PC-3 (cell line): ENCODE results near the gene GAMT. TPM values are rescaled to one million over a fixed set of nuclear protein-coding genes. Genes with fewer than 3 reads are reported as not detected.

Experiments used
- ATAC-seq: fragments of 200-7000 bp; cut with Tn5 transposase; 2 replicates; pipeline ENCODE4 v1.9.1; 2020; ENCODE audit warnings: mild to moderate bottlenecking, moderate library complexity
- BruUV-seq: library from RNA; stranded (reverse); fragments of 400-500 nt; replicated peaks from 2 replicates; lab custom pipeline; 2021; lab: Mats Ljungman, UMichigan
- CTCF ChIA-PET: fragments of 300-600 bp; sonication (Branson Sonifier 250); formaldehyde crosslinking; loops from one replicate; lab custom pipeline; 2022; ENCODE audit warnings: antibody characterized with exemption; lab: Charles Lee
- POLR2A ChIA-PET: fragments of 300-600 bp; sonication (Branson Sonifier 250); formaldehyde crosslinking; loops from one replicate; lab custom pipeline; 2022; ENCODE audit warnings: antibody characterized with exemption; ENCODE audit not compliant: unreplicated experiment; lab: Charles Lee
- DNase-seq: peaks from one replicate; pipeline ENCODE4 v3.0.0-alpha.2; 2015
- H2AFZ ChIP-seq: fragments of 300-600 bp; sonication (generic); 2 replicates; pipeline ENCODE4 v1.6.0; 2016; ENCODE audit warnings: antibody characterized with exemption, low read length
- H3F3A ChIP-seq: fragments of 300-600 bp; sonication (generic); one replicate; pipeline ENCODE4 v1.6.0; 2017; ENCODE audit warnings: antibody characterized with exemption, low read length, control low read depth, mild to moderate bottlenecking; ENCODE audit not compliant: unreplicated experiment
- H3K27ac ChIP-seq: fragments of 300-600 bp; sonication (generic); 2 replicates; pipeline ENCODE4 v1.5.1; 2016; ENCODE audit warnings: mild to moderate bottlenecking, low read length
- H3K27me3 ChIP-seq: fragments of 300-600 bp; sonication (generic); 2 replicates; pipeline ENCODE4 v1.6.1; 2016; ENCODE audit warnings: low read length, mixed read lengths
- H3K36me3 ChIP-seq: fragments of 300-600 bp; sonication (generic); 2 replicates; pipeline ENCODE4 v1.6.1; 2016; ENCODE audit warnings: low read depth, mixed run types, low read length, mixed read lengths
- H3K4me1 ChIP-seq: fragments of 300-600 bp; sonication (generic); 2 replicates; pipeline ENCODE4 v1.5.1; 2016; ENCODE audit warnings: low read length; ENCODE audit not compliant: insufficient read depth
- H3K4me2 ChIP-seq: fragments of 300-600 bp; sonication (generic); 2 replicates; pipeline ENCODE4 v1.6.0; 2016; ENCODE audit warnings: low read length
- H3K4me3 ChIP-seq: fragments of 300-600 bp; sonication (generic); 2 replicates; pipeline ENCODE4 v1.5.1; 2016; ENCODE audit warnings: mild to moderate bottlenecking, low read length, mixed read lengths
- H3K79me2 ChIP-seq: fragments of 300-600 bp; sonication (generic); 2 replicates; pipeline ENCODE4 v1.6.1; 2017; ENCODE audit warnings: low read length, mixed read lengths
- H3K9ac ChIP-seq: fragments of 300-600 bp; sonication (generic); 2 replicates; pipeline ENCODE4 v1.6.0; 2016; ENCODE audit warnings: mild to moderate bottlenecking, low read length
- H3K9me2 ChIP-seq: fragments of 300-600 bp; sonication (generic); replicated peaks from 2 replicates; pipeline ENCODE4 v1.6.1; 2016; ENCODE audit warnings: mixed run types, low read length, mixed read lengths
- H3K9me3 ChIP-seq: fragments of 300-600 bp; sonication (generic); 2 replicates; pipeline ENCODE4 v1.6.1; 2016; ENCODE audit warnings: low read length, mixed read lengths
- H4K20me1 ChIP-seq: fragments of 300-600 bp; sonication (generic); 2 replicates; pipeline ENCODE4 v1.6.1; 2016; ENCODE audit warnings: low read length, mixed read lengths
- EZH2 ChIP-seq: fragments of 300-600 bp; sonication (generic); IDR thresholded peaks from one replicate; pipeline ENCODE4 v1.6.1; 2017; ENCODE audit warnings: antibody characterized with exemption, mild to moderate bottlenecking, low read length; ENCODE audit not compliant: unreplicated experiment
- EZH2phosphoT487 ChIP-seq: fragments of 300-600 bp; sonication (generic); IDR thresholded peaks from 2 replicates; pipeline ENCODE4 v1.6.1; 2018; ENCODE audit warnings: mild to moderate bottlenecking, antibody characterized with exemption, low read length, borderline replicate concordance
- intact Hi-C: fragments of 100-400 bp; cut with micrococcal nuclease; formaldehyde crosslinking; loops from 2 replicates; pipeline ENCODE4 v1.9.0; 2023
- total RNA-seq: library from RNA; depleted of rRNA; stranded (reverse); fragments of >200 nt; gene quantifications from 2 replicates; pipeline ENCODE4 v1.2.3, GENCODE V29; 2014
- TF ChIP-seq, protein P1 (sequence below): fragments of 300-600 bp; sonication (generic); conservative IDR thresholded peaks from 2 replicates; pipeline ENCODE4 v1.5.1; 2017; ENCODE audit warnings: antibody characterized with exemption, low read depth, mild to moderate bottlenecking, low read length

Gene GAMT
- total RNA-seq, 1 experiment from 2014 or later = 75.6 TPM

DNA sequence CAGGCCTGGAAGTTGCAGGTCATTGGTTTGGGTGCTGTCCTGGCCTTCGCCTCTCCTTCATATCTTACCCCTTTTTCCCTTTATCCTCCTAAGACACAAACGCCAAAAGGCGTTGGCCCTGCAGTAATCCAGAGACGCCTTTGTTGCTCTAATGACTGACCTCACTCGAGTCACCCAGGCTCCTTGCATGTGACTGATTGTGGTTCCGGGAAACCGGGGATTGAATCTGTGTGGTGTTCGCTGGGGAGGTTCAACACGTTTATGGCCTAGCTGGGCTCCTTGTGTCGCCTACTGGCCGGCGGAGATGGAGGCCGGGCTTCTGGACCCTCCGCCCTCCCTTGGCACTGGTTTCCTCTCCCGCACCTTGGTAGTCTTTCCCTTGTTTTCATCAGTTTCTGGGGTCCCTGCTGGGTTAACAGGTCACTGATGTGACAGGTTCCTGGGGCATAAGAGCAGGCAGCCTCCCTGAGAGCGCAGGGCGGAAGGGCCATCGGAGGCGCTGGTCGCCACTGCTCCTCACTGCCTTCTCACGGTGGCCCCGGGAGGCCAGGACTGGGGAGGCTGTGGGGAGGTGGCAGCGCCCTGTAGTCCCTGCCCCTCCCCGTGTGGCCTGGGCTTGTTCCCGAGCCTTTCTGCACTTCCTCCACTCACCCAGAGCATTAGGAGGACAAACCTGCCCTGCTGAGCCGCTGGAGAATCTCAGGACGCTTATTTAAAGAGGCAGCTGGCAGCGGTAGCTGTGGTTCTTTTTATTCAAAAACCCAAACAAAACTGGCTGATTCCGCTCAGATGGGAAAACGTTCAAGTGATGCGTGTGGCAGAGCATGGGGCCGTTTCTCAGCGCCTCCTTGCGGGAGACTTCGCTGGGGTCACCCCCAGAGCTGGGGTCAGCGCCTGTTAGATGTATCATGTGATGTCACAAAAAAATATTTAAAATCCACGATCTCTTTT is 35.7 kb downstream of the GAMT start:
- POLR2A ChIA-PET = no interaction called here
- no peaks in the 10 kb centered on the region; the same call in 1 of the 2 replicates for H3K36me3 ChIP-seq
- no peaks in the 10 kb centered on the region for H4K20me1 ChIP-seq
- no peak overlapping the region for H3K9ac ChIP-seq
- intact Hi-C loops = no loop called here
- no peak overlapping the region for H3K27ac ChIP-seq
- no peaks in the 10 kb centered on the region for H3K79me2 ChIP-seq
- no peaks in the 10 kb centered on the region for H3K27me3 ChIP-seq
- TF ChIP-seq, protein P1, sequence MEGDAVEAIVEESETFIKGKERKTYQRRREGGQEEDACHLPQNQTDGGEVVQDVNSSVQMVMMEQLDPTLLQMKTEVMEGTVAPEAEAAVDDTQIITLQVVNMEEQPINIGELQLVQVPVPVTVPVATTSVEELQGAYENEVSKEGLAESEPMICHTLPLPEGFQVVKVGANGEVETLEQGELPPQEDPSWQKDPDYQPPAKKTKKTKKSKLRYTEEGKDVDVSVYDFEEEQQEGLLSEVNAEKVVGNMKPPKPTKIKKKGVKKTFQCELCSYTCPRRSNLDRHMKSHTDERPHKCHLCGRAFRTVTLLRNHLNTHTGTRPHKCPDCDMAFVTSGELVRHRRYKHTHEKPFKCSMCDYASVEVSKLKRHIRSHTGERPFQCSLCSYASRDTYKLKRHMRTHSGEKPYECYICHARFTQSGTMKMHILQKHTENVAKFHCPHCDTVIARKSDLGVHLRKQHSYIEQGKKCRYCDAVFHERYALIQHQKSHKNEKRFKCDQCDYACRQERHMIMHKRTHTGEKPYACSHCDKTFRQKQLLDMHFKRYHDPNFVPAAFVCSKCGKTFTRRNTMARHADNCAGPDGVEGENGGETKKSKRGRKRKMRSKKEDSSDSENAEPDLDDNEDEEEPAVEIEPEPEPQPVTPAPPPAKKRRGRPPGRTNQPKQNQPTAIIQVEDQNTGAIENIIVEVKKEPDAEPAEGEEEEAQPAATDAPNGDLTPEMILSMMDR = no peak
- TF ChIP-seq EZH2 (no peak), EZH2phosphoT487 (no peak)
- no peak overlapping the region for H3K4me2 ChIP-seq
- no peaks in the 10 kb centered on the region for H3F3A ChIP-seq
- H2AFZ ChIP-seq = no peak overlapping the region
- BruUV-seq = no TSS peak
- ATAC-seq (no peak), DNase-seq (no peak)
- H3K4me1 ChIP-seq = peaks cover 4% of the 10 kb centered on the region
- CTCF ChIA-PET = no interaction called here
- H3K4me3 ChIP-seq = no peak overlapping the region
- no peaks in the 10 kb centered on the region for H3K9me3 ChIP-seq
- no peaks in the 10 kb centered on the region for H3K9me2 ChIP-seq

DNA sequence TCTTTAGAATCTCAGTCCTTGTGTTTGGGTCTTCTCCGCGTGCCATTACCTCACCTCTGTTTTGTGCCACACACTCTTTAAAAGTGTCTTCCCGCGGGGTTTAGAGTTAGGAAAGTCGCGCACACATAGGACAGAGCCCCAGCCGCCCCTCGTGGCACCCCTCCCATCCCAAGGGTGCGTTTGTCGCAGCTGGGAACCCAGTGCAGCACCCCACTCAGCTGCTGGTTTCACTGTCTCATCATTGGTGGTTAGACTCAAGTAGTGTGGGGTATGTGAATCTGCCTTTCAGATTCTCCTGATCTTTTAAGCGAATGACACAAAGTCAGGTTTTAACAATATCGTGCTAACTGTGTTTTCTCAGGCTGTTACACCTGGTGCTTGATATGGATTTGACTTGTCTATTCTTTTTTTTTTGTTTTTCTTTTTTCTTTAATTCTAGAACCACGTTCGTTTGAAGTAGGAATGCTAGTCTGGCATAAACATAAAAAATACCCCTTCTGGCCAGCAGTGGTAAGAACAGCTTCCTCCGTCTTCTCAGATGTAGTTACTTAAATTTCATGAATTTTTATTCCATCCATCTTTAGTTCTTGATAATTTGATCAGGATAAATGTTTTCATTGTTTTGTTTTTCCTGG is 37.2 kb downstream of the GAMT start:
- Histone ChIP-seq H3K9me2 (no peaks in the 10 kb centered on the region), H3K36me3 (no peaks in the 10 kb centered on the region; the same call in 1 of the 2 replicates)
- CTCF ChIA-PET = no interaction called here

More for the DNA sequence above, 37.2 kb downstream of the GAMT start:
- Histone ChIP-seq H2AFZ (no peak overlapping the region), H3K27ac (no peak overlapping the region), H3F3A (no peaks in the 10 kb centered on the region), H3K27me3 (no peaks in the 10 kb centered on the region), H3K9ac (no peak overlapping the region), H4K20me1 (no peaks in the 10 kb centered on the region), H3K4me1 (peaks cover 4% of the 10 kb centered on the region), H3K9me3 (no peaks in the 10 kb centered on the region), H3K4me3 (no peak overlapping the region), H3K79me2 (no peaks in the 10 kb centered on the region), H3K4me2 (no peak overlapping the region)
- TF ChIP-seq, protein P1 = 0 out of 2 replicates have a peak, but pooled peaks have one; percentile 33
- TF ChIP-seq EZH2phosphoT487 (no peak), EZH2 (no peak)
- POLR2A ChIA-PET = no interaction called here
- BruUV-seq = no TSS peak
- DNase-seq = no peak
- no peak for ATAC-seq
- intact Hi-C loops = no loop called here
